ENCODE results near the gene SETBP1.

The SETBP1 gene

DNA sequence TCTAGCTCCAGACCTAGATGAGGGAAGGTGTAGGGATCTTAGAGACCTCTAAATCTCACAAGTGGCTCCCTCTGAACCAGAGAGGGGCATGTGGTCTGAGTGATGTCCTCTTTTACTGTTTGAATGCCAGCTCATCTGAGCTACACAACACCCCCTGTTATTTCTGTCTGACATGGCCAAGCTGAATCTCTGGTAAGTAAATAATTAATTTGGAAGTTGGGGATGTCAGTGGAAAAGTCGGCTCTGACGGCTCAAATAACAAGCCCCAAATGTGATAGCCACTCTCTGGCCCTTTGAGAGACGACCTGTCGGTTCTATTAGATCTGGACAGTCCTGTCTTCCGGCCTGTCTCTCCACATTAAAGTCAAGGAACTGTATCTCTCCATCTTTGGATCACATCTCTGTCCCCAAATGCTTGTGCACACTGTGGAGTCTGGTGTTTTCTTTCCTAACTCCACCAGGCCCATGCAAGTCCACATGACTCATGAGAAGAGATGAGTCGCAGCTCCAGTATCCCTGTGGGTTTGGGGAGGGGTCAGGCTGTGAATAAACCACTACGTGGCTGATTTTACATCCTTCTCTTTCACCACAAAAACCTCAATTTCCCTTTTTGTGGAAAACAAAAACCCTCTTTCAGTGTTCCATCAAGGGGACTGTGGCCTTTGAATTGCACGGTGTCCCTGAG lies 52.5 kb downstream of the SETBP1 start:
- DNase-seq: peak; percentile 77

DNA sequence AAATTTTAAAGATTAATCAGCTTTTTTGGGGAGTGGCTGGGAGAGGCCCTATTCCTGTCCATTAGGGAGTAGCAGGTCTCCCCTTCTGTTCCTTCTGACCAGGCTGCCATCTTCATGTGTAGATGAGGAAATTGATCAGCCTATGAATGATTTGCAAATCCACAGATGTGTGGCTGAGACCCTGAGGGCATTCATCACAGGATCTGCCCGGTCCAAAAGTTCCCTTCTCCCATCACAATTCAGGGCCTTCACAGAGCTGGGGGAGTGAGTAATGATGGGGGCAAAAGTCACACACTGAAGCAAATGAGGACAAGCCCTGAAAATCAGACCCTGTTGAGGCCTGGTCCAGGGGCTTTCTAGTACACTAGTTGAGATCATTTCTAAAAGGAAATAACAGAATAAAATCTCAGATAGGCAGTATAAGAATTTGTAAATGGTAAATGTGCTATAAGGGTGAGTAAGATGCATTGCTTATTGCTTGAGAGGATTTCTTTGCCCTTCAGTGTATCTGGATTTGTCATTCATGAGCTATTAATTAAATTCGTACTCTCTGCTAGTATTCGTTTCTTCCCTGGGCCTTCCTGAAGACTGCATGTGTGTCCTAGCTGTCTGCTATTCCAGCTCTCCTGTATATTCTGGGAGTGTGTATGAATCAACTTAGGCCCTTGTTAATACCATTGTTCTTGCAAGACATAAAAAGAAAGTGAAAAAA lies 53.2 kb downstream of the SETBP1 start:
- DNase-seq: no peak

DNA sequence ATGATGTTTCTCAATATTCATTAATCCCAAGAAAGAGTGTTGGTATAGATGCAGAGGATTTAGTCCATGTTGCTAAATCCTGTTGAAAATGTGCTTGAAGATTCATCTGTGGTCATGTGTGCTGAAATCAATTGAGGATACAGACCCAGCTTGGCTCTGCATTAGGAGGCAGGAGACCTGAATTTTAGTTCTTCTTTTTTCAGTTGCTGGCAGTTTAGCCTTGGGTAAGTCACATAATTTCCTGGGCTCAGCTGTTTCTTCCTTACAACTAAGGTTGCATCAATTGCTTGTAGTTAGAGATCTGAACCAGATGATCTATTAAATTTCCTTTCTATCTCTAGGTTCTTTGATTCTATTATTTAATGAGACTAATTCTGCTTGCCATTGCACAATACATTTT lies 54.4 kb downstream of the SETBP1 start:
- DNase-seq: no peak

DNA sequence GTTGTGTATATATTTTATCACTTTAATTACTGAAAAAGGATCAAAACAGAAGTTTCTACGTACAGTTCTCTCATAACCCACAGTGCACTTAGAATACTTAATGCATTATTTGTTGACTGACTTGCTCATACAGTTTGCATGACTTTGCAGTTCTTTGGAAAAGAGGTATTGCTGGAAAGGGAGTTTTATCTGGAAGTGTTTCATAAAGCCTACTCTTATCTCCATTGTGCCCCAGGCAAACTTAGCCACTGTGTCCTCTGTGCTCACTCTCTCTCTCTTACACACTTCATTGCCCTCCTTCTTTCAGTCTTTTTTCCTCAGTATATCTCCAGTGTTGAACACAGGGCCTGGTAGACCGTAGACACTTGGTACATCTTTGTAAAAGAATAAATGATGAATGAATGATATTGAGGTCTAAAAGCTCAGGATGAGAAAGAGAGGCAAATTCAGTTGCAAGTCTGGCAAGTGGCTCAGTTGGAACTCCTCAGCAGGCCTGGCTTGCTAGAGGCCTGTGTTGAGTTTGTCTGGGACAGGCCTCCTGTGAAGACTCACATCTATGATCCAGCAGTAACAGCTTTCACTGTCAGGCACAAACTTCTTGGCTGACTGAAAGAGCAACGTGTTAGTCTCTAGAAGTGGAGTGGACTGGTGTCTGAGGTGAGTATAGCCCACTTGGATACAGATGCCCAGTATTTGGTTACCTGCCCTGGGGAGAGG lies 56.1 kb downstream of the SETBP1 start:
- DNase-seq: no peak

DNA sequence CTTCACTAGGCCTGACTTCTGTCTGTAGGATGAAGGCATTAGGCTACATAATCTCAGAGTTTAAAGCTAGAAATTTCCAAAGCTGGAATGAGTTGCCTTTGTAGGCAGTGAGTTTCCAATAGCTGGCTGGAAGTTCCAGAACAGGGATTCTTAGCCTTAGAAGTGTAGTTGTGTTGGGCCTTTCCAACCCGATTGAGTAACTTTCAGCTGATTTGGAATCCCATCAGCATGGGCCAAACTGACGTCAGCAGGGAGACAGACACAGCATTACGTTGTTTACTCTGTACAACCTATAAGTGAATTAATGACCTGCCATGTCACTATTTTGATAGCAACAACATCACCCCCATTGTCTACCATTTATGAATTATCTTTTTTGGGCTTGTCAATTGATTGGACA lies 56.9 kb downstream of the SETBP1 start:
- DNase-seq: no peak

DNA sequence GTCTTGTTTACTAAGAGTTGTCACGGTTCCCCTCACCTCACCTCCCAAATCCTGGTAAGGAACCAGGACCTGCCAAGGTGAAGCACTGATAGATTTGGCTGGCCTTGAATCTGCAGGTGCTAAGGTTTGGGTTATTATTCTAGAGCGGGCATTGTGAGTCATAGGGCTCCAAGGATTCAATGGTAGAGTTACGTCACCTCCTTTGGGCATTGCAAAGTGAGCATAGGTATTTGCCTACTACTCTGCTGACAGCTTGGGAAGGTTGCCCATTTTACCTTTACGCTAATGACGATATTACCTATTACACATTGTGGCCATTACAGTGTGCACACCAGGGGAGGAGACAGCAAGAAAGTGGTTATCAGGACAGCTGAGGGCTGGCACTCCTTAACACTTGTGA lies 59.3 kb downstream of the SETBP1 start:
- DNase-seq: no peak

DNA sequence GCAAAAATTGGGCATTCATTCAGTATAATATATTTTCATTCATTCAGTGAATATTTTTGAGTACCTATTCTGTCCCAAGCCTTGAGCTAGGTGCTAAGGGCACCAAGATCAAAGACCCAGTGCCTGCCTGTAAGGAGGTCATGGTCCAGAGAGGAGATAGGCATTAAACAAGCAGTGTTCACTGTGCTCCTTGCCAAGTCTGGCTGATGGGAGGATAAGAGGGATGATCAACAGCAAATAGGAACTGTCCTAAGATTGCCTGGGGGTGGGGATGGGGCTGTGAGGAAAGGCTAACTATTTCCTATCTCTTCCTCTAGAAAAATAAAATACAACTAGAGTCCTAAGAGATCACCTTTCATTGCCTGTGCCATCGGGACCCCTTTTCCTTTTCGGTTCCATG lies 60.4 kb downstream of the SETBP1 start:
- no peak for DNase-seq

DNA sequence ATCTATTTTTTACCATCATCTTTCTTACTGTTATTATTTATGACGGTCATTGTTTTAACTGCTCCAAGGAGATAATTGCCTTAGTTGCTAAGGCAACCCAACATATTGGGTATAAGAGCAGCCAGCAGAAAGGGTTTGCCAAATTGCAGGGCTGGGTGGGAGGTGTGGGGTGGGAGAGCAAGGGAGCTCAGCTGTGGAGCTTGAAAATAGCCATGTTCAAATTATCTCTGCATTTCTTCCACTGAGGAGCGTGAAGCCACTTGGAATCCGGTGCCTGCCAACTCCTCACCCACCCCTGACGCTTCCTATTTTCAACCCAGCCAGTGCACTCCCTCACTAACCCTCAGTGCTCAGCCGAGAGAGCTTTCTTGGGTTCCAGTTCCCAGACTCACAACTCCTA lies 60.8 kb downstream of the SETBP1 start:
- DNase-seq: no peak

DNA sequence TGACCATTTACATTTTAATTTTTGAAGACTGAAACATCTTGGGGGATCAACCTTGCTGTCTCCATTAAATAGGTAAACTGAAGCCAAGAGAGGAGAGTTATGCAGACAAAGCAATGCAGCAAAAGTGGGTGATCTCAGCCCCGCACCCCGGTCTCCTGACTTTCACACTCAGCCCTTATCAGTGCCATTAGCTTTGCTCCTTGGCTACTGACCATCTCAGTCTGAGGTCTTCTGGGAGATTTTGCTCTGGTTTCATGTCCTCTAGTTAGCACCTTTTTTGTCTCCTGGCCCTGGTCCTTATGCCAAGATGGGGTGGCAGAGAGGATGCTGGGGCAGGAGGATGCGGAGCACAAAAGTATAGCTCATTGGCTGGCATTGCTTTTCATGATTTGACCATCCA lies 61.4 kb downstream of the SETBP1 start:
- no peak for DNase-seq

DNA sequence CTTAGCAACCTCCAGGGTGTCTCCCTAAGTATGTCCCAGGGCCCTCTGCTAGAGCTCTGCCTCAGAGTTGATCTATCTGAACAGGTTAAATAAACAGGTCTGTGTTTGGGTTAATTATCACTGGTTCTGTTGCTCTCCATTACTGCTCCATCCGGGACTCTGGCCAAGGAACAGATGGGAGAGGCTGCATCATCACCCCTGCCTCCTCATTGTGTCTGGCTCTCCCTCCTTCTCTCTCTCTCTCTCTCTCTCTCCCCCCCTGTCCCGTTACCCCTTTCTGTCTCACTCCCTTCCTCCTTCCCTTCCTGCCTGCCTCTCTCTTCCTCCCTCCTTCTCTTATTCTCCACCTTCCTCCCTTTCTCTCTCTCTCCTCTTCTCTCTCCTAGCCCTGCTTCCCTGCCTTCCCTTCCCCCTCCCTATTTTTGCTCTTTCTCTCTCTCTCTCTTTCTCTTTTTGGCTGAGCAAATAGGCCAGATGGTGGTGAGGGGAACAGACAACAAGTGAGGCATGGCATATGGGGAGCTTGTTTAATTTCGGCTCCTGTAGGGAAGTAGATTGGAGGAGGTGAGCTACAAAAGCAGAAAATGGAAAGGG lies 62.1 kb downstream of the SETBP1 start:
- no peak for DNase-seq

DNA sequence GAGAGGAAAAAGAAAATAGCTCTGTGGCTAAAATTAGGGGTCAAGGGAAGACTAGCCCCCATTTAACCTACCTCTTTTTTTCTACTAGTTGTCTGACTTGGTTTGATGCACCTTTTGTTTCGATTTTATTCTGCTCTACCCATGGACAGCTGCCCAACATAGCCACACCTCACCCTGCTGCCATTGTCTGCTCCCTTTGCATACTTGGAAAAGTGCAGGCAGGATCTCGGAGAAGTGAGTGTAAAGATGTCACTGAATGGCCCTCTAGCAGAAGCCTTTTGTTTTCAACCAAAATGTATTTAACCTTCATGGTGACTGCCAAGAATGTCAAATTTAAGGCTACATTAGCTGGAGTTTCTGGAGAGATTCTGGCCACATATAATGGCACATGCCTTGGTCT lies 62.9 kb downstream of the SETBP1 start:
- DNase-seq: no peak

DNA sequence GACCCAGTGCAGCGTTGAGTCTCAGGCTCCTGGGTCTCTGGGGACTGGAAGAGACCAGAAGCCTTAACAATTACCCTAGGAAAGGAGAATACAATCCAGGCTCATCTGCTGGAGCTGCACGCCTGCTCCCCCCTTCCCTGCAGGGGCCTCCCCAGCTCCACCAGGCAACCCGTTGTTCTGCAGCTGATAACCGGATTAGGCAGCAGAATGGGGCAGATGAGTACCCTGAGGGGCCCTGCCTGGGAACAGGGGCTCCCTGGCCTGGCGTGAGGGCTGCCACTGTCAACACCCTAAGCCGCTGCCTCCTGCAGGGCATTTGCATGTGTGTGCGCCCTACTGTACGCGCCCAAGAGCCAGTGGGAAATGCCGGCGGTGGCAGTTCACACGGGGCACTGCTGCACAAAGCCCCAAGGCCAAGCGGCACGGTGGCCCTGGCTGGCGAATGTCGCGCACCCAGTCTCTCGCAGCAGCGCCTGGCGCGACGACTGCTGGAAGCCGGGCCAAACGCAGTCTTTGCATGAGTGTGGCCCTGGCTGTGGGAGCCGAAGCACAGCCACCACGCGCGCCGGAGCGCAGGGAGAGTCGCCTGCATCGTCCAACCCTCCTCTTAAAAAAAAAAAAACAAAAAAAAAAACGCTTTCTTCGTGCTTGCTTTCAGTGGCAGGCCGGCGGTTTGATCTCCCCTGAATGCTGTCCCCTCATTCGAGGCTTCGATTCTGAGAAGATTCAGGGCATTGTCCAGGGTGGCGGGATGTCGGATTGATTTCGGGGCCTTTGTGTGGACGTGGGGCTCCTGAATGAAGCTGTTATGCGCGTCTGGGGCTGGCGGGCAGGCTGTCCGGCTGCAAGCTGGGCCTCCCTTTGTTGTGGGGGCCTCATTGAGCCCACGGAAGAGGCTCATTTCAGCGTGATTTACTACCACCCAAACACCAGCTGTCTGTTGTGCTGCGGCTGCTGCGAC lies 63.8 kb downstream of the SETBP1 start:
- DNase-seq: no peak

DNA sequence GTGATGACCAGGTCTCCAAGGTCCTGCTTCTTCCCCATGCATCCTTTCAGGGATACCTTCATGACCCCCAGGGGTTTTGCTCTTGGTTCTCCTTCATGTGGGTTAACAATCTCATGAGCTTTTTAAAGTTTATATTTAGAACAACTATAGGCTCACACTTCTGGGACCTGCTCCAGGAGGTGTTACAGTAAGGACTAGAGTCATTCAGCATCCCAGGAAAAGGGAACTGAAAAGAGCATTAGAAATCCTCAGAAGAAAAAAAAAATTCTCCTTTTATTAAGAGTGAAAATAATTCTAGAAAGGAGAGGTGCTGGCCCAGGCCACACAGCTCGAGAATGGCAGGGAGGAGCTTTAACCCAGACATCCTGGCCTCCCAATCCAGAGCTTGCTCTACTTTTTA lies 66.5 kb downstream of the SETBP1 start:
- no peak for DNase-seq

DNA sequence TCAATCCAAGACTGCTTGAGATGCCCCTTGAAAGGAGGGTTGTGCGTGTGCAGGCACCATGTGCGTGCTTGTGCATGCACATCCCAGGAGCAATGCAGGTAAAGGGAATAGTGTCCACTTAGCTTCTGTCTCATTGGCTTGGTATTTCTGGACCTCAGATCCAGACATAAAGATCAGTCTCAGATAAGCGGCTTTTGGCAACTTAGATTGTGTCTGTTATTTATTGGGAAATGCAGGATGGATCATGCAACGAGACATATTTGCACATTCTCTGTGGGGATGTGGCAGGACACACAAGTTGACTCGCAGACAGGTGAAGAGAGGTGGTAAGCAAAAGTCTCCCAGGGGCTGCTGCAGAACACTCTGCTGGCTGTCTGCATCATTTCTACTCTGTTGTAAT lies 67.9 kb downstream of the SETBP1 start:
- no peak for DNase-seq

DNA sequence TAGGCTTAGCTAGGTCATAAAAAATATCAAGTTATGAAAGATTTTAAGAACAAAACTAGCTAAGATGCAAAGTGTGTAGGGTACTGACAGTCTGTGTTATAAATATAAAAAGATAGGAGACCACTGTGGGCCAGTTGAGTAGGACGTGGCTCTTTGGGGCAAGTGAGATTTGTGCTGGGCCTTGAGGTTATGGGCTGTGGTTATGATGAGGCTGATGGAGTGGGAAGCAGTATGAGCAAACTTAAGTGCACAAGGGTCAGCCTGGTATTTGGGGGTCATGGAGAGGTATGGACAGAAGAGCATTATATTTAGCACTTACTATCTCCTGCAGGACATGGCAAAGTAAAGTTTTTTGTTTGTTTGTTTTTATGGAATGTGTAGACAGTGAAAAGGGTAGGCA lies 70.1 kb downstream of the SETBP1 start:
- DNase-seq: no peak

DNA sequence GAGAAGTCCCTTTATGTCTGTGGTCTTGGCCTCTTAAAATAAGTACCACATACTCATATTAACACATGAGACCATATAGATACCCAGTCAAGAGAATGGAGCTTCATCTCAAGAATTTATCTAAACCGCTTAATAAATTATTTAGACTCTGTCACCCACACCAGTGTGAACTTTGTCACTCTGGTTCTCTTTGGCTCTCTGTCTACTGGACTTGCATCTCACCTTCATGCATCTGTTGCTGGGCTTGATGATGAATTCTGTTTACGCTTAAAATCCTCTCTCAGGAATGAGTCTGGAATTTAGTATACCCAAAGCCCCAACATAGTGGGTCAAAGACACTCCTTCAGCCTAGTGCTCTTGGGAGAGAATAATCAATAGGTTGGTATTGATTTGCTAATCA lies 73.9 kb downstream of the SETBP1 start:
- no peak for DNase-seq

DNA sequence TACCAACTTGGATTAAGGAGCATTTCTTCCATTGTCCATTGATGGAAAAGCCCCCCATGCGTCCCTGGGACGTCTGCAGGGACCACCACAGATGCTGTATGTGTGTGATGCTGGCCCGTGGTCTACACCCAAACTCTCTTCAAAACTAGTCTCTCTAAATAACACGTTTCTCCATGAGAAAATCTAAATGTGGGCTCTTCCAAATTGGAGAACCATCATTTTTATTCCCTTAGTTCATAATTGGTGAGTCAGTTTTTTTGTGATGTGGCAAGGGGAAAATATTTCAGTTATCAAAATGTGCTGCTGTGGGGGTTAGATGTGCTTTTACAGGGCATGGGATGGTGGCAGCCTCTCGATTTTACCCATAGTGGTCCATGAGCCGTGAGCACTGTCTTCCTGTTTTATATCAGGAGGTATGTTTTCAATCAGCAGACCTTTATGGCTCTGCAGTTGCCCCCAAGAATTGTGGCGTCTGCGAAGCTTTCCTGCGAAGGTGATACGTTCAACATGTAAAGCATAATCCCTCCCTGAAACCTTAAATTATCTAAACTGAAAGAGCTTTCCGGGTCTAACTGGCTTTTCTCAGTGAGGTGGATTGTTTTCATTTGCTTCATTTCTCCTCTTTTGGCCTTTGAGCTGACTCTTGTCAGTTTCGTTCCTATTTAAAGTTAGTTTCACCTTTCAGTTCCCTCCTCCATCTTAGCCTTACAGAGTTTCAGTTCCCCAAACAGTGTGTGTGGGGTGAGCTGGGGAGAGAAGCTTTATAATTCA lies 78.4 kb downstream of the SETBP1 start:
- DNase-seq: no peak

DNA sequence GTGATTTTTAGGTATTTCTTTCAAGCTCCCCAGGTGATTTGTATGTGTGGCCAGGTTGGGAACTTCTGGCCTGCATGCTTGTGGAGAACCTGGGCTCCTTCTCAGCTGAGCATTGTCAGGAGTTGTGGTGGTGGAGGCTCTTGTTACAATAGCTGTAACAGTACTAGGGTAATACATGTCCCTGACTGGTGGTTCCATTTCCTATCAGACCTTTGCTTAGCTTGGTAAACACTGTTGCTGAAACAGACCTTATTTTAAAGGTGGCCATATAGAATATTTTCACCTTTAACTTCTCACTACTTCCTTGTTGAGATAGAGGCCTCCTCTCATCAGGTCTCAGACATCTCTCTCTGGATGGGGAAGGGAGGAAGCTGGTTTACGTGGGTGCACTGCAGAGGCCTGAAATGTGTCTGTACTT lies 79.2 kb downstream of the SETBP1 start:
- no peak for DNase-seq

DNA sequence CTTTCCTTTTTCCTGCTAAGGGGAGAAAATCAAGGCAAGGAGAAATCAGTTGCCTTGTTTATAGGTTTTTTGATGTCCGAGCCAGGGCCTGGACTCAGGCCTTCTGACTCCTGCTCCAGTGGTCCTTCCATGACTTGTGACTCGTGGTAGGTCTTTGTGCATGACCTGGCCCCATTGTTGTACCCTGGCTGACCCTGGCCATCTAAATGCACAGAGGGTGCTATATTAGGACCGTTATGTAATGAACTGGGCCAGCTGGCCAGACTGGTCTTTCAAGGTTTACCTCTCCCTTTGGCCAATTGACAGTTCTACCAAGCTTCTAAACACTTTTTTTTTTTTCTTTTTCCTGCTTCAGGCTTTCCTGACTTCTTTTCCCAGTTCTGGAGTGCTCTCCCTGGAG lies 81.1 kb downstream of the SETBP1 start:
- no peak for DNase-seq

DNA sequence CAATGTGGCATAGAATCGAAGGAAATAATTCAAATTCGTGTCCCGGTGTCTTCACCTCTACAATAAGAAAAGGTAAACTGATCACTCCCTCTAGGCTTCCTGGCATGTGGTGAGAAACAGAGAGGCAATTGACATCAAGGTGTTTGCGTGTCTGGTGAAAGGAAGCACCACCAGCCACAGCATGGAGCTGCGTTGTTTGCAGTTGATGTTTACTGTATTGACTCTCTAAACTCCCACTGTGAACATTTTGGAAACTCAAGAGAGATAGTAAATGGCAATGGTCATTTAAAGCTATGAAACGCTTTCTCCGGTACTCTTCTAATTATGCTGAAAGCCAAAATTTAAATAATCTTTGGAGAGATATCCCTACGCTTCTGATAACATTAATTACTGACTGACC lies 82.6 kb downstream of the SETBP1 start:
- no peak for DNase-seq

DNA sequence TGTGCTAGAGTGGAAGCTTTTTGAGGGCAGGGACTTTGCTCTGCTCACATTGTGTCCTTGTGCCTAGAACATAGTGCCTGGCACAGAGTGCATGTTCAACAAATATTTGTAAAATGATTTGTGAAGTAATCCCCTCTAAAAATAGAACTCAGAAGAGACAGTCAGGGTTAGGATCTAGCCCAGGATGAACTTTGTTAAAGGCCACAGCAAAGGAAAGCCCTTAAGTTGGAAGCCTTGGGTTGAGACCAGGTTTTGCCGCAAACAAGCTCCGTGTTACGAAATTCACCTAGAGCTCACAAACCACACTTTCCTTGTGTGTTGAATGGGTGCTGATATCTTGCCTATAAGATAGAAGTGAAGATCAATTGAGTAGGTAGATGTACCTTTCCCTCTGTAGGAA lies 84.2 kb downstream of the SETBP1 start:
- no peak for DNase-seq

DNA sequence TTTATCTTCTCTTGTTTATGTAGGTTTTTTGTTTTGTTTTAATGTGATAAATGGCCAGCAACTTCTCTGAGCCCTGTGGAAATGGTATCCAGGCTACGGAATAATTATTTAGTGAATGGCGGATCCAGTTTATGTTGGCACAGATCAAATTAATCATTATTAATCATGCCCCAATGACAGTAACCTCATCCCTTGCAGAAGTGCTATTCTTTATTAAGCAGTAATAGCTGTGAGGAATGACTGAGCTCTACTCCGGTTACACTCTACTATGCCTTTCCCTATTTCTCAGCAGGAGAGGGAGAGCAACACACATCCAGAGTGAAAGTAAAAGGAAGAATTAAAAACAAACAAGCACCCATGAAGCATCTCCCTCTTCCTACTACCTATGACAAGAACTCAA lies 84.8 kb downstream of the SETBP1 start:
- no peak for DNase-seq

Data from amniotic stem cell (primary cell).